IPS-11a (cell line): ENCODE results near the gene PELI2.
"Not testable (repeated sequence)": the region's sequence is repeated elsewhere in the genome, so short reads cannot be mapped to it uniquely, and the experiment has no call there.

Experiments used
- H3K4me3 ChIP-seq: one replicate; pipeline ENCODE4 v1.5.1; 2013; ENCODE audit warnings: low read depth, low read length, control low read depth

PELI2 gene

GRCh38 chr14:56138928-56139327 is 20.7 kb downstream of the PELI2 start:
- H3K4me3 ChIP-seq: no peak overlapping the region

GRCh38 chr14:56142314-56142713 is 24.1 kb downstream of the PELI2 start:
- no peak overlapping the region for H3K4me3 ChIP-seq

- no peak overlapping the region for H3K4me3 ChIP-seq
These were observed 24.8 kb downstream of the PELI2 start for GRCh38 chr14:56143025-56143424.

- no peak overlapping the region for H3K4me3 ChIP-seq
These were observed 26.0 kb downstream of the PELI2 start for GRCh38 chr14:56144176-56144575.

GRCh38 chr14:56145181-56145769 is 27.1 kb downstream of the PELI2 start:
- H3K4me3 ChIP-seq: no peak overlapping the region

- no peak overlapping the region for H3K4me3 ChIP-seq
These were observed 27.8 kb downstream of the PELI2 start for GRCh38 chr14:56145965-56146364.

- no peak overlapping the region for H3K4me3 ChIP-seq
These were observed 29.2 kb downstream of the PELI2 start for GRCh38 chr14:56147449-56147848.

- H3K4me3 ChIP-seq: no peak overlapping the region
These were observed 30.0 kb downstream of the PELI2 start for GRCh38 chr14:56147986-56148901.

GRCh38 chr14:56149151-56149550 is 30.9 kb downstream of the PELI2 start:
- H3K4me3 ChIP-seq: no peak overlapping the region

GRCh38 chr14:56149995-56150394 is 31.8 kb downstream of the PELI2 start:
- no peak overlapping the region for H3K4me3 ChIP-seq

GRCh38 chr14:56150645-56151345 is 32.6 kb downstream of the PELI2 start:
- no peak overlapping the region for H3K4me3 ChIP-seq

GRCh38 chr14:56152221-56152620 is 34.0 kb downstream of the PELI2 start:
- H3K4me3 ChIP-seq: no peak overlapping the region

GRCh38 chr14:56153267-56153666 is 35.1 kb downstream of the PELI2 start:
- H3K4me3 ChIP-seq: no peak overlapping the region

GRCh38 chr14:56154321-56154720 is 36.1 kb downstream of the PELI2 start:
- H3K4me3 ChIP-seq: no peak overlapping the region

- H3K4me3 ChIP-seq: no peak overlapping the region
These were observed 37.9 kb downstream of the PELI2 start for GRCh38 chr14:56156096-56156495.

GRCh38 chr14:56159066-56159465 is 40.9 kb downstream of the PELI2 start:
- no peak overlapping the region for H3K4me3 ChIP-seq

GRCh38 chr14:56160088-56160487 is 41.9 kb downstream of the PELI2 start:
- no peak overlapping the region for H3K4me3 ChIP-seq

- H3K4me3 ChIP-seq: no peak overlapping the region
These were observed 43.4 kb downstream of the PELI2 start for GRCh38 chr14:56161658-56162057.

GRCh38 chr14:56162476-56162875 is 44.3 kb downstream of the PELI2 start:
- no peak overlapping the region for H3K4me3 ChIP-seq

- not testable (repeated sequence) for H3K4me3 ChIP-seq
These were observed 48.4 kb downstream of the PELI2 start for GRCh38 chr14:56166579-56166978.

- H3K4me3 ChIP-seq: no peak overlapping the region
These were observed 49.9 kb downstream of the PELI2 start for GRCh38 chr14:56168007-56168616.
